Caco-2 (cell line): ENCODE results near the gene KLHL22. TPM values are rescaled to one million over a fixed set of nuclear protein-coding genes. Genes with fewer than 3 reads are reported as not detected.

Experiments used
- BruUV-seq: library from RNA; stranded (reverse); fragments of 400-500 nt; replicated peaks from 2 replicates; lab custom pipeline; 2021; lab: Mats Ljungman, UMichigan
- CTCF ChIA-PET: fragments of 300-600 bp; sonication (Branson Sonifier 250); formaldehyde crosslinking; loops from one replicate; lab custom pipeline; 2022; ENCODE audit warnings: antibody characterized with exemption; lab: Charles Lee
- POLR2A ChIA-PET: fragments of 300-600 bp; sonication (Branson Sonifier 250); formaldehyde crosslinking; loops from one replicate; lab custom pipeline; 2022; ENCODE audit warnings: antibody characterized with exemption; lab: Charles Lee
- DNase-seq, 2 experiments: peaks; one replicate each; pipeline versions ENCODE4 v3.0.0 to v3.0.0-alpha.2; 2020 to 2022
- H3K27me3 ChIP-seq: replicated peaks from 2 replicates; pipeline ENCODE4 v1.6.0; 2011; ENCODE audit warnings: low read length; ENCODE audit not compliant: control insufficient read depth, insufficient read depth
- H3K36me3 ChIP-seq: 2 replicates; pipeline ENCODE4 v1.5.1; 2011; ENCODE audit warnings: low read length; ENCODE audit not compliant: control insufficient read depth, insufficient read depth
- H3K4me1 ChIP-seq: fragments of 250-450 bp; sonication (Bioruptor Pico); 2 replicates; pipeline ENCODE4 v1.5.1; 2020; ENCODE audit warnings: mild to moderate bottlenecking
- H3K4me3 ChIP-seq: 2 replicates; pipeline ENCODE4 v1.5.1; 2011; ENCODE audit warnings: low read depth, mild to moderate bottlenecking, control low read depth, low read length
- H3K9me3 ChIP-seq: fragments of 250-450 bp; sonication (Bioruptor Pico); 2 replicates; pipeline ENCODE4 v1.5.1; 2020; ENCODE audit warnings: mild to moderate bottlenecking, moderate library complexity
- H3K27ac Mint-ChIP-seq: one replicate; pipeline ENCODE4 v1.8.0; 2022; ENCODE audit warnings: mixed read lengths; ENCODE audit not compliant: unreplicated experiment
- H3K27me3 Mint-ChIP-seq: one replicate; pipeline ENCODE4 v1.8.0; 2022; ENCODE audit warnings: mixed read lengths; ENCODE audit not compliant: insufficient read depth, unreplicated experiment
- H3K36me3 Mint-ChIP-seq: one replicate; pipeline ENCODE4 v1.8.0; 2022; ENCODE audit warnings: mild to moderate bottlenecking, mixed read lengths; ENCODE audit not compliant: insufficient read depth, unreplicated experiment
- H3K4me1 Mint-ChIP-seq: one replicate; pipeline ENCODE4 v1.8.0; 2022; ENCODE audit warnings: low read depth, mixed read lengths; ENCODE audit not compliant: unreplicated experiment
- H3K4me3 Mint-ChIP-seq: one replicate; pipeline ENCODE4 v1.8.0; 2022; ENCODE audit warnings: mild to moderate bottlenecking, moderate library complexity, mixed read lengths; ENCODE audit not compliant: unreplicated experiment
- H3K9me3 Mint-ChIP-seq: one replicate; pipeline ENCODE4 v1.8.0; 2022; ENCODE audit warnings: mixed read lengths; ENCODE audit not compliant: unreplicated experiment
- CTCF ChIP-seq, 2 experiments: fragments of 200-600 bp in 1 of 2; IDR thresholded peaks; 1 replicate in 1 of 2; 2 replicates in 1 of 2; pipeline versions ENCODE4 v1.5.1 to v1.8.0; 2011 to 2022; ENCODE audit warnings: antibody characterized with exemption in 1 of 2, control low read depth in 1 of 2, inconsistent platforms in 1 of 2, low read depth in 1 of 2, low read length in 1 of 2, mild to moderate bottlenecking in 1 of 2, moderate library complexity in 1 of 2; ENCODE audit not compliant: insufficient read depth in 1 of 2, severe bottlenecking in 1 of 2, unreplicated experiment in 1 of 2
- intact Hi-C: fragments of 100-400 bp; cut with micrococcal nuclease; formaldehyde crosslinking; loops from one replicate; pipeline ENCODE4 v1.10.0; 2022; ENCODE audit not compliant: unreplicated experiment
- total RNA-seq: library from RNA; stranded (reverse); gene quantifications from 2 replicates; pipeline ENCODE4 v1.2.3, GENCODE V29; 2022

Gene KLHL22
- total RNA-seq, 1 experiment from 2014 or later, result 24.4 TPM

- no peak overlapping the region for H3K4me3 Mint-ChIP-seq
- TF ChIP-seq CTCF (IDR thresholded peaks at IDR 0.05; ENCODE audit: insufficient read depth in 1 of 2, low read depth in 1 of 2, low read length in 1 of 2, severe bottlenecking in 1 of 2, unreplicated experiment in 1 of 2), result no peak
- H3K4me3 ChIP-seq, result no peak overlapping the region
- no peaks in the 10 kb centered on the region for H3K27me3 ChIP-seq
- H3K4me1 ChIP-seq, result peaks cover 25% of the 10 kb centered on the region
- no TSS peak for BruUV-seq
- peaks cover 51% of the 10 kb centered on the region for H3K36me3 Mint-ChIP-seq
- H3K27me3 Mint-ChIP-seq, result no peaks in the 10 kb centered on the region
- H3K9me3 Mint-ChIP-seq, result no peaks in the 10 kb centered on the region
- no peak for DNase-seq
- intact Hi-C loops, result no loop called here
- H3K9me3 ChIP-seq, result no peaks in the 10 kb centered on the region
- H3K36me3 ChIP-seq, result peaks cover 8% of the 10 kb centered on the region
- peaks cover 14% of the 10 kb centered on the region for H3K4me1 Mint-ChIP-seq
- ChIA-PET CTCF (no interaction called here), POLR2A (no interaction called here)
- H3K27ac Mint-ChIP-seq, result no peak overlapping the region
These were observed 35.5 kb upstream of the KLHL22 start for GRCh38 chr22:20531154-20531403.

GRCh38 chr22:20530368-20531153 is 35.0 kb upstream of the KLHL22 start:
- intact Hi-C loops, result no loop called here
- CTCF ChIA-PET, result no interaction called here
- no peak overlapping the region for H3K4me3 Mint-ChIP-seq
- Histone ChIP-seq H3K9me3 (no peaks in the 10 kb centered on the region), H3K27me3 (no peaks in the 10 kb centered on the region), H3K4me3 (no peak overlapping the region), H3K4me1 (peaks cover 25% of the 10 kb centered on the region), H3K36me3 (peaks cover 8% of the 10 kb centered on the region)
- H3K27ac Mint-ChIP-seq, result peak overlapping the region; percentile 74
- H3K9me3 Mint-ChIP-seq, result no peaks in the 10 kb centered on the region
- POLR2A ChIA-PET, result no interaction called here
- peak in 1 of 2 experiments; percentile 12 for DNase-seq
- TF ChIP-seq CTCF (IDR thresholded peaks at IDR 0.05; ENCODE audit: insufficient read depth in 1 of 2, low read depth in 1 of 2, low read length in 1 of 2, severe bottlenecking in 1 of 2, unreplicated experiment in 1 of 2), result no peak
- peaks cover 14% of the 10 kb centered on the region for H3K4me1 Mint-ChIP-seq
- H3K36me3 Mint-ChIP-seq, result peaks cover 53% of the 10 kb centered on the region
- BruUV-seq, result no TSS peak
- H3K27me3 Mint-ChIP-seq, result no peaks in the 10 kb centered on the region

GRCh38 chr22:20528405-20528978 is 32.9 kb upstream of the KLHL22 start:
- DNase-seq, result no peak
- Mint-ChIP-seq H3K4me3 (no peak overlapping the region), H3K4me1 (peaks cover 23% of the 10 kb centered on the region), H3K36me3 (peaks cover 60% of the 10 kb centered on the region), H3K27ac (no peak overlapping the region), H3K9me3 (no peaks in the 10 kb centered on the region), H3K27me3 (no peaks in the 10 kb centered on the region)
- no TSS peak for BruUV-seq
- Histone ChIP-seq H3K4me1 (peaks cover 27% of the 10 kb centered on the region), H3K9me3 (no peaks in the 10 kb centered on the region), H3K27me3 (no peaks in the 10 kb centered on the region), H3K4me3 (no peak overlapping the region), H3K36me3 (peaks cover 8% of the 10 kb centered on the region)
- TF ChIP-seq CTCF (IDR thresholded peaks at IDR 0.05; ENCODE audit: insufficient read depth in 1 of 2, low read depth in 1 of 2, low read length in 1 of 2, severe bottlenecking in 1 of 2, unreplicated experiment in 1 of 2), result no peak
- intact Hi-C loops, result no loop called here
- POLR2A ChIA-PET, result no interaction called here
- CTCF ChIA-PET, result no interaction called here
